WTC11 (cell line): ENCODE measurements around the gene UGT2B28. TPM values are rescaled to one million over a fixed set of nuclear protein-coding genes. Genes with fewer than 3 reads are reported as not detected.
"Not testable (repeated sequence)": the region's sequence is repeated elsewhere in the genome, so short reads cannot be mapped to it uniquely, and the experiment has no call there.

Experiments
- ATAC-seq: fragments of 200-7000 bp; cut with Tn5 transposase; 2 replicates; pipeline ENCODE4 v1.10.0; 2021; ENCODE audit warnings: mild to moderate bottlenecking, moderate library complexity
- CTCF ChIA-PET: fragments of 300-600 bp; sonication (Branson Sonifier 250); formaldehyde crosslinking; loops from one replicate; lab custom pipeline; 2021; ENCODE audit warnings: antibody characterized with exemption; lab: Charles Lee
- POLR2A ChIA-PET: fragments of 350-600 bp; sonication (Branson Sonifier 250); formaldehyde crosslinking; loops from one replicate; lab custom pipeline; 2021; ENCODE audit warnings: antibody characterized with exemption; lab: Charles Lee
- DNase-seq: peaks from one replicate; pipeline ENCODE4 v3.0.0; 2021; ENCODE audit warnings: low spot score
- H3K27ac Mint-ChIP-seq: 2 replicates; pipeline ENCODE4 v1.8.0; 2021; ENCODE audit warnings: mixed read lengths
- H3K27me3 Mint-ChIP-seq: 2 replicates; pipeline ENCODE4 v1.8.0; 2021; ENCODE audit warnings: low read depth, mild to moderate bottlenecking, moderate library complexity, mixed read lengths
- H3K36me3 Mint-ChIP-seq: 2 replicates; pipeline ENCODE4 v1.8.0; 2021; ENCODE audit warnings: mixed read lengths
- H3K4me1 Mint-ChIP-seq: 2 replicates; pipeline ENCODE4 v1.8.0; 2022; ENCODE audit warnings: mixed read lengths
- H3K4me3 Mint-ChIP-seq: 2 replicates; pipeline ENCODE4 v1.8.0; 2021; ENCODE audit warnings: mild to moderate bottlenecking, moderate library complexity, mixed read lengths
- H3K9me3 Mint-ChIP-seq: 2 replicates; pipeline ENCODE4 v1.8.0; 2021; ENCODE audit warnings: mixed read lengths
- AR ChIP-seq: fragments of 250-450 bp; sonication (Bioruptor Pico); IDR thresholded peaks from 2 replicates; pipeline ENCODE4 v1.9.0; 2021; ENCODE audit warnings: mild to moderate bottlenecking
- CDX4 ChIP-seq: fragments of 250-450 bp; sonication (Bioruptor Pico); IDR thresholded peaks from 2 replicates; pipeline ENCODE4 v1.9.0; 2021; ENCODE audit warnings: moderate library complexity, mild to moderate bottlenecking, inconsistent platforms, borderline replicate concordance
- CTCF ChIP-seq: fragments of 200-600 bp; IDR thresholded peaks from 2 replicates; pipeline ENCODE4 v1.8.0; 2022; ENCODE audit warnings: antibody characterized with exemption
- FOXK1 ChIP-seq: sonication (generic); formaldehyde crosslinking; IDR thresholded peaks from 2 replicates; pipeline ENCODE4 v1.8.0; 2022; ENCODE audit warnings: mild to moderate bottlenecking, moderate library complexity, missing genetic modification reagents
- HMGXB4 ChIP-seq: sonication (generic); formaldehyde crosslinking; IDR thresholded peaks from 2 replicates; pipeline ENCODE4 v1.8.1; 2023; ENCODE audit warnings: mild to moderate bottlenecking, moderate library complexity, missing genetic modification reagents
- JUN ChIP-seq: sonication (generic); formaldehyde crosslinking; IDR thresholded peaks from 2 replicates; pipeline ENCODE4 v1.8.0; 2023; ENCODE audit warnings: mild to moderate bottlenecking, missing genetic modification reagents
- ZBTB43 ChIP-seq: sonication (generic); formaldehyde crosslinking; IDR thresholded peaks from 2 replicates; pipeline ENCODE4 v1.8.1; 2023; ENCODE audit warnings: mild to moderate bottlenecking, missing genetic modification reagents
- ZNF281 ChIP-seq: sonication (generic); formaldehyde crosslinking; IDR thresholded peaks from 2 replicates; pipeline ENCODE4 v1.8.0; 2023; ENCODE audit warnings: mild to moderate bottlenecking, missing genetic modification reagents
- total RNA-seq: library from RNA; stranded (reverse); gene quantifications from 3 replicates; pipeline ENCODE4 v1.2.3, GENCODE V29; 2021

Gene UGT2B28
- total RNA-seq, 1 experiment from 2014 or later, result not detected

- CTCF ChIA-PET, result interaction anchor here (0.6 to 1.4 kb wide), 5 partner anchors 19 to 299 kb away, joined by 3 to 9 read pairs (median 3); no protein-coding TSS in a partner anchor
- TF ChIP-seq CTCF, result peak; percentile 53; the same call in 1 of the 2 replicates
- H3K36me3 Mint-ChIP-seq, H3K4me3 Mint-ChIP-seq, H3K9me3 Mint-ChIP-seq, H3K27me3 Mint-ChIP-seq, H3K27ac Mint-ChIP-seq, H3K4me1 Mint-ChIP-seq, POLR2A ChIA-PET: not testable (repeated sequence)
- ATAC-seq, result peak; percentile 60
- peak; percentile 41 for DNase-seq
Measured at GRCh38 chr4:69317669-69318298, 37.5 kb downstream of the UGT2B28 start.

GRCh38 chr4:69321153-69321729 is 41.0 kb downstream of the UGT2B28 start:
- POLR2A ChIA-PET, result no interaction called here
- Mint-ChIP-seq H3K4me3 (no peak overlapping the region), H3K36me3 (no peaks in the 10 kb centered on the region), H3K27ac (no peak overlapping the region), H3K9me3 (no peaks in the 10 kb centered on the region), H3K4me1 (peaks cover 4% of the 10 kb centered on the region; the same call in 1 of the 2 replicates), H3K27me3 (no peaks in the 10 kb centered on the region)
- CTCF ChIA-PET, result interaction anchor here (0.7 to 1.2 kb wide), 2 partner anchors 14 to 295 kb away, joined by 3 to 4 read pairs; no protein-coding TSS in a partner anchor
- TF ChIP-seq JUN (CRISPR knock-in tag), result no peak
- no peak for TF ChIP-seq FOXK1 (CRISPR knock-in tag)
- TF ChIP-seq ZBTB43 (CRISPR knock-in tag), result no peak
- no peak for TF ChIP-seq ZNF281
- no peak for TF ChIP-seq HMGXB4
- TF ChIP-seq CDX4 (CRISPR knock-in tag), result no peak
- no peak for TF ChIP-seq AR (CRISPR knock-in tag)
- ATAC-seq (no peak), DNase-seq (no peak)
